GM21529 (cell line): ENCODE results near the gene ZNG1E.
"Not testable (repeated sequence)": the region's sequence is repeated elsewhere in the genome, so short reads cannot be mapped to it uniquely, and the experiment has no call there.

Experiments used
- ATAC-seq: cut with Tn5 transposase; IDR thresholded peaks from one replicate; pipeline ENCODE4 v1.9.1; 2021; ENCODE audit not compliant: unreplicated experiment

Gene ZNG1E

DNA sequence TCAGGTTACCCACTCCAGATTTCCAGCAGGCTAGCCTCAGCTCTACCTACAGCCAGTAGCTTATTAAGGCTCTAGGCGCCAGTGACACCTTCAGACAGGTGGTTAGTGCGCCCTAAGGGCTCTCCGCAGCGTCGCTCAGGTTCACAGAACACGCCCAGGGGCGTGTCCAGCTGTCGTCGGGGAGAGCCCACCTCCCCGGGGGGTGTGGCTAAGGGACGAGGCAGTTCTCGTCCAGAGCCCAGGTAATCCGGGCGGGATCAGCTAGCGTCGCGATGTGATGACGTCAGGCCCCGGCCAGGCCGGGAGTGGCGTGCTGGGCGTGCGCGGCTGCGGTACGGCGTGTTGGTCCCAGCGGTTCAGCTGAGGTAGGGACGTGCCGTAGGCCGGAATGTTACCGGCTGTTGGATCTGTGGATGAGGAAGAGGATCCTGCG lies at the start of gene ZNG1E:
ZNG1E (plus strand) TSS at position 340 of the 433 bp plus-strand sequence; CDS start at position 389, 49 bp downstream.
- ATAC-seq = not testable (repeated sequence)

DNA sequence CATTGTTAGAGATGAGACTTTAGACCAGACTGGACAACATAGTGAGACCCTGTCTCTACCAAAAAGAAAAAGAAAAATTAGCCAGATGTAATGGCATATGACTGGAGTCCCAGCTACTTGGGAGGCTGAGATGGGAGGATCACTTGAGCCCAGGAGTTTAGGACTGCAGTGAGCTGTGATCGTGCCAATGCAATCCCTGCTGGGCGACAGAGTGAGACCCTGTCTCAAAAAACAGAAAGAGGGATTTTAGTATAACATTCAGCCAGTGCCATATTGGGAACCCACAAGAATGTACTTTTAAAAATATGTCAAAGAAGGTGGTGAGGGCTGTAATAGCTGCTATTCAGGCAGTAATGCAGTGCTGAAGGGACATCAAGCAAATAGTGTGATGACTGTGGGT lies 2.1 kb upstream of the ZNG1E start:
- not testable (repeated sequence) for ATAC-seq

DNA sequence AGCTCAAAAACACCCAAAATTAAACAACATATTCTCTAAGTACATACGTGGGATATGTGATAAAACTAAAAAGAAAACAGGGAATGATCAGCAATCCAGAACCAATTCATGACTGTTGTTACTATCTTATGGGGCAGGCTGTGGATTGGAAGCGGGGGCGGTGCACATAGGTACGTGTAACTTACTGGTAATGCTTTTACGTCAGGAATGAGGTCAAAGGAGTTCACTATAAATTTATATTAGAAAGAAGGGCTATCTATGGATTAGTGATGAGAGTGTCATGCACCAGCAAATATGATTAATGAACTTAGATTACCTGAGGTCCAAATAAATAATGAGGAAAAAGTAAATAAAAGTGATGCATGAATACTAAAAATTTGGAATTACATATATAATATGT lies 710 bp upstream of the ZNG1E start:
- ATAC-seq = not testable (repeated sequence)

DNA sequence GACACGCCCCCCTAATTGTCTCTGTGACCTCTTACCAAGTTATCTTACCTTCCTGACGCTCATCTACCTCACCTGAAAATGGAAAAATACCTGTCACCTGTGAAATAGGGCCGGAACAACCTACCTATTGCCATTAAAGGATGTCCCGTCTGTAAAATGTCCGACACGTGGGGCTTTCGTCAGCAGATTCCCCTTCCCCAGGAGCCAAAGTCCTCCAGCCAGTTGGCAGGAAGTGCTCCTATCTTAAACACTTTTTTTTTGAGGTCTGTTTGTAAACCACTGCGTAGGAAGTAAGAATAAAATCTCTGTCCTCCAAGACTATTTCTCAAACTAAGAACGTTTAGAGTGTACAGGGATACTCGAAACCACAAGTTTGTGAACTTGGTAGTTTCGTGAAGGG lies 661 bp downstream of the ZNG1E start:
- not testable (repeated sequence) for ATAC-seq

- ATAC-seq = not testable (repeated sequence)
These were observed 2.8 kb downstream of the ZNG1E start for GRCh38 chr9:65678533-65678932.

DNA sequence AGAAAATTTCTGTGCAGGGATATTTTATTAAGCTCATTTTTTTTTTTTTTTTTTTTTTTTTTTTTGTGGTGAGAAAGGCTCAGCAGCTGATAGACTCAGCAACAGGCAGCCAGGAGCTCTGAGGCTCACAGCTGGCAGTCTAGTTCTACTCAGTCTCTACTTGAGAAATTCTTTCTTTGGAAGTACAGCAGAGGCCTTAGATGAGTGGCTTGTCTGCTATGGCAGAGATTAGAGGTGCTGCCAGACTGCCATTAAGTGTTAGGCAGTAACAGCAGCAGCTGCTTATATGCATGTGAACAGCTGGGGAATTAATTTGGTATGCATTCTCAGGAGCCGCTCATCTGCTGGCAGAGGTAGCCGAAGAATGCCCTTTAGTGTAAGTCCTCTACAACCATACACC lies 27.8 kb downstream of the ZNG1E start:
- not testable (repeated sequence) for ATAC-seq

- not testable (repeated sequence) for ATAC-seq
These were observed 38.7 kb downstream of the ZNG1E start for GRCh38 chr9:65714445-65714844.

DNA sequence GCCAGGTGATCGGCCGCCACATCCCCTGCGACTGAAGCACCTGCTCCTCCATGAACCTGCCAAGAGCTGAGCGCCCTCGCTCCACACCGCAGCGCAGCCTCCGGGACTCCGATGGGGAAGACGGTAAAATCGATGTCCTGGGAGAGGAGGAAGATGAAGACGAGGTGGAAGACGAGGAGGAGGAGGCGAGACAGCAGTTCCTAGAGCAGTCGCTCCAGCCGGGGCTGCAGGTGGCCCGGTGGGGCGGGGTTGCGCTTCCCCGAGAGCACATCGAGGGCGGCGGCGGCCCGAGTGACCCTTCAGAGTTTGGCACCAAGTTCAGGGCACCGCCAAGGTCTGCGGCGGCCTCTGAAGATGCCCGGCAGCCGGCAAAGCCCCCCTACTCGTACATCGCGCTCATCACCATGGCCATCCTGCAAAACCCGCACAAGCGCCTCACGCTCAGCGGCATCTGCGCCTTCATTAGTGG lies 61.4 kb downstream of the ZNG1E start, which contains the start of gene FOXD4L4:
FOXD4L4 (plus strand) TSS at position 51 of the 469 bp plus-strand sequence; CDS start at position 51, 0 bp downstream.
- not testable (repeated sequence) for ATAC-seq

DNA sequence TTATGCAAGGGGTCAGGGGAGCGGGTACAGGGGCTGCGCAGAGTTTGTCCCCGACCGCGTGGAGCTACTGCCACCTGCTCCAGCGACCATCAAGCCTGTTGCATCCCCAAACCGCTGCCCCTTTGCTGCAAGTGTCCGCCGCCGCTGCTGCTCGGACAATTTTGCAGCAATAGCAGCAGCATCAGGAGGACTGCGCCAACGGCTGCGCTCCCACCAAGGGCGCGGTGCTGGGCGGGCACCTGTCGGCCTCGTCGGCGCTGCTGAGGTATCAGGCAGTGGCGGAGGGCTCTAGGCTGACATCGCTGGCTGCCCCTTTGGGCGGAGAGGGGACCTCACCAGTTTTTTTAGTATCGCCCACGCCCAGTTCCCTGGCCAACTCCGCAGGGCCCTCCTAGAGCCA lies 62.4 kb downstream of the ZNG1E start:
- not testable (repeated sequence) for ATAC-seq
